GM18873 (cell line): Measurements from ENCODE around the gene SLC9A4.
"Not testable (repeated sequence)": the region's sequence is repeated elsewhere in the genome, so short reads cannot be mapped to it uniquely, and the experiment has no call there.

Source experiments
- ATAC-seq: cut with Tn5 transposase; IDR thresholded peaks from one replicate; pipeline ENCODE4 v1.9.1; 2021; ENCODE audit warnings: mild to moderate bottlenecking, moderate library complexity, moderate number of reproducible peaks; ENCODE audit not compliant: unreplicated experiment, low FRiP score

SLC9A4 gene

DNA sequence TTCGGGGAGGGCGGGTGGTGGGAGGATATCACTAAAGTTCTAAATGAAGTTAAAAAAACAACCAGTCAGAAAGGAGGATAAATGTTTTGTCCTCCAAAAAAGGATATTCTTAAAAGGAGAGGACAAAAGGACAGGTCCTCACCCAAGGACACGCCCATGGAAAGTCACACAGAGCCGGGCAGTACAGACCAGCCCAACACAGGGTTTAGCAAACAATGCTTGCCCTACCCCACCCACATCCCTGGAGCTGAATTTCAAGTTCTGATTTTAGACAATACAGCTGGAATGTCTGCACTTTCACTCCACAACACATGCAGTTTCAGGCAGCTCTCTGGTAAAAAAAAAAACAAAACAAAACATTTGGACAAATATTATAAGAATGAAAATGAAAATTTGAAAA lies 67.9 kb downstream of the SLC9A4 start:
- no peak for ATAC-seq

DNA sequence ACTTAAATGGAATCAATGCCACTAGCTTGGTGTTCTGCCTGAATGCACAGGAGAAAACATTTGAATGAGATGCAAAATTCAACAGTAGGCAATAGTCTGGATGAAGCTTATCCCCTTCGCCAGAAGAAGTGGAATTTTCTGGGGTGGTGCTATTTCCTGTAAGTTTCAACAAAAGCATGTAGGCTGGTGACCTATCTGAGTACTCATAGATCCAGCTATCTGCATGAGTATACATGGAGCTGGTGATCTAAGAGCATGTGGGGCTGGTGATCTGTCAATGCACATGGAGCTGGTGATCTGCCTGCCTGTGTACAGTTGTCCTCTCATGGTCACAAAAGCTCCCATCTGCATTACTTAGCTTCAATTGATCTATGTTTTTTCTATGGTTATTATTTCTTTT lies 71.2 kb downstream of the SLC9A4 start:
- ATAC-seq: no peak

DNA sequence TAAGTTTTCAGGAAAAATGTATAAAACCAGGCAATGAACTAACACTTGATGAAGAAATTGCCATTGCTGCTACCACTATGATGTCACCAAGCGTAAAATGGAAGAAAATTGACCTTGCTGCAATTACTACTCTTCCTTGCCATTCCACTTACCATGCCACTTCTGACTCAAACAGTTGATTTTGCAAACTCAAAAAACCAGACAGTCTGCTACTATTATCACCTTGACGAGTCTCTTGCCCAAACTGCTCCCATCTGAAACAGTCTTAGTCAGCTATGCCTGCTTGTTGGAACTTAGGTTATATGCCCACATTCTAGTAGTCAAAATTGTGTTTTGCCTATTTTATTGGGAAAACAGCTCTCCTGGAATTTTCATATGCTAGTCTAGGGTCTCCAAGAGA lies 74.4 kb downstream of the SLC9A4 start:
- no peak for ATAC-seq

DNA sequence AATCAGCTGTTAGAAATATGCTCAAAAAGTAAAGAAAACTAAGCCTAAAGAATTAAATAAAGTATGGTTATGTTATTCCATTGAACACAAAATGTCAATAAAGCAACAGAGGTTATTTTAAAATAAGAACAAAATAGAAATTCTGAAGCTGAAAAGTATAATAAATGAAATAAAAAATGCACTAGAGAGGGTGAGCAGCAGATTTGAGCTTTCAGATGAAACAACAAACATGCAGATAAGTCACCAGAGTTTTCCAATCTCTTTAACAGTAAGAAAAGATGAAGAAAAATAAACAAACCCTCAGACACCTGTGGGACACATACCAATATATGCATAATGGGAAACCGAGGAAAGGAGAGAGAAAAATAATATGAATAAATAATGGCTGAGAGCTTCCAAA lies 76.0 kb downstream of the SLC9A4 start:
- ATAC-seq: no peak

DNA sequence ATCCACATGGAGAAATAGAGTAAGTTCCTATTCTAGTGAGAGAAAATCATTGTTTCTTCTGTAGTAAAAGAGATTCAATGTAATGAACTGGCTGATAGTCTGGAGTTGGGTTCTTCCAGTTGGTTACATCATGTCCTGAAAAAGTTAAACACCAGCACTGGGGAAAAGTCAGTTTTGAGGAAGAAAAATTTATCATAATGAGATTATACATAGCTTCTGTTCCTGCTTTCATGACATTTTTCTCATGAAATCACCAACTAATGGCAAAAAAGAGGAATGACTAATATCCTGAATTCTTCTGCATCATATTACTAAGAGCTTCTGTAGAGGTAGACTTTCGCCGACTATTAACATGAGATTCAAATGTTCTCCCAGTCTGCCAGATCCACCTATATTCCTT lies 77.1 kb downstream of the SLC9A4 start:
- ATAC-seq: no peak

DNA sequence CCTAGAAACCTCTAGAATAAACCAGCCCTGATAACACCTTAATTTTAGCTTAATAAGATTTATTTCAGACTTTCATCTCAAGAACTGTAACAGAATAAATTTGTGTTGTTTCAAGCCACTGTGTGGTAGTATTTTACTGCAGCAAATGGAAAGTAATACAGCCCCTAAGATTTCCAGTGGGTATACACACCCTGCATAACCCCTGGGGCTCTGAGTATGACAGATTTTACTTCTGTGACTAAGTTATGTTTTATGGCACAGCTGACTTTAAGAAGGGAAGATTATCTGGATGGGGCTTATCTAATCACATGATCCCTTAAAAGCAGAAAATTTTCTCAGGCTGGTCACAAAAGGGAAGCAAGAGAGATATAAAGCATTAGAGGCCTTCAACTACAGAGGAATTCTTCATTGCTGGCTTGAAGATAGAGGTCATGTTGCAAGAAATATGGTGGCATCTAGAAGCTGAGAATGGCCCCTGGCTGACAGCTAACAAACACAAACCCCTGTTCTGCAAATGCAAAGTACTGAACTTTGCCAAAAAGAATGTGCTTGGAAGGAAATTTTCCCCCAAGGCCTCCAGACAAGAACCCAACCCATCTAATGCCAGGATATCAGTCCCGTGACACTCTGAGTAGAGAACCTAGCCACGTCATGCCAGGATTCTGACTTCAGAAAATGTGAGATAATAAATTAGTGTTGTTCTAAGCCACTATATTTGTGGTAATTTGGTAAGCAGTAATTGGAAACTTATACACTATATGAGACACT lies 78.5 kb downstream of the SLC9A4 start:
- no peak for ATAC-seq

DNA sequence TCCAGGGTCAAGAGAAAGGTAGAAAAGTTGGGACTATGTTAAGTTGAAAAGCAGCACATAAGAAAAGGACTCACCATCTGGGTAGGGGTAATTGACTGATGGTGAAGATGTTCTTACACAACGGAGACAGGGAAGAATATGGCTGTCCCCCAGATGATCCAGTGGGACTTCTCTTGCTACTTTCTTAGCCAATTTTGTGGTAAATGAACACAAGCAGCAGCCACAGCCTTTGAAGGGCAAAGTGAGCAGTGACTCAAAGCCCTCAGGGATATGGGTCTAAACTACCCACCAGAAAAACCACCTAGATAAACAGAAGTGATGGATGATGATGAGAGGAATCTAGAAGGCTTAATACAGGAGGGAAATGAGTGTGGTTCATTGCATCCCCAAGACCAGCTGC lies 80.6 kb downstream of the SLC9A4 start:
- ATAC-seq: no peak

DNA sequence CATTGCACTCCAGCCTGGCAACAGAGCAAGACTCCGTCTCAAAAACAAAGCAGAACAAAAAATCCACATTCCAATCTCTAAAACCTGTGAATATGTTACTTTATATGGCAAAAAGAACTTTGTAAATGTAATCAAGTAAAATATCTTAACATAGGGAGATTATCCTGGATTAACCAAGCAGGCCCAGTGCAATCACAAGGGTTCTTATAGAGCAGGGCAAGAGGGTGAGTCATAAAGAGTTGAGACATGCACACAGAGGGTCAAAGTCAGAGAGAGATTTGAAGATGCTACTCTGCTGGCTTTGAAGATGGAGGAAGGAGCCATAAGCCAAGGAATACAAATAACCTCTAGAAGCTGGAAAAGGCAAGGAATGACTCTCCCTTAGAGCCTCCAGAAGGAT lies 85.4 kb downstream of the SLC9A4 start:
- no peak for ATAC-seq

DNA sequence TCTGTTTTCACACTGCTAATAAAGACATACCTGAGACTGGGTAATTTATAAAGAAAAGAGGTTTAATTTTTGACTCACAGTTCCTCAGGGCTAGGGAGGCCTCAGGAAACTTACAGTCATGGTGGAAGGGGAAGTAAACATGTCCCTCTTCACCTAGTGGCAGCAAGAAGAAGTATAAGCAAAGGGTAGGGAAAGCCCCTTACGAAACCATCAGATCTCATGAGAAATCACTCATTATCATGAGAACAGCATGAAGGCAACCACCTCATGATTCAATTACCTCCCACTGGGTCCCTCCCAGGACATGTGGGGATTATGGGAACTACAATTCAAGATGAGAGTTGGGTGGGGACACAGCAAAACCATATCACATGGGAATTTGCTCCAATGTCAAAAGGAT lies 89.5 kb downstream of the SLC9A4 start:
- ATAC-seq: not testable (repeated sequence)

DNA sequence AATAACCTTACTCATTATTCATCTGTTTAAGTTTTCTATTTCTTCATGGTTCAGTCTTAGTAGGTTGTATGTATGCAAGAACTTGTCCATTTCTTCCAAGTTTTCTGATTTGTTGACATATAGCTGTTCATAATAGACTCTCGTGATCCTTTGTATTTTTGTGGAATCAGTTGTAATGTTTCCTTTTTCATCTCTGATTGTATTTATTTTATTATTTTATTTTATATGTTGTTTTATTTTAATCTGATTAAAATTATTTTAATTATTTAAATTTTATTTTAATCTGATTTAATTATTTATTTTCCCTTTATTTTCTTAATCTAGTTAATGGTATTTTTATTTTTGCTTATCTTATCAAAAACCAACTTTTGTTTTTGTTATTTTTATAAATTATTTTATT lies 102.9 kb downstream of the SLC9A4 start:
- ATAC-seq: no peak

DNA sequence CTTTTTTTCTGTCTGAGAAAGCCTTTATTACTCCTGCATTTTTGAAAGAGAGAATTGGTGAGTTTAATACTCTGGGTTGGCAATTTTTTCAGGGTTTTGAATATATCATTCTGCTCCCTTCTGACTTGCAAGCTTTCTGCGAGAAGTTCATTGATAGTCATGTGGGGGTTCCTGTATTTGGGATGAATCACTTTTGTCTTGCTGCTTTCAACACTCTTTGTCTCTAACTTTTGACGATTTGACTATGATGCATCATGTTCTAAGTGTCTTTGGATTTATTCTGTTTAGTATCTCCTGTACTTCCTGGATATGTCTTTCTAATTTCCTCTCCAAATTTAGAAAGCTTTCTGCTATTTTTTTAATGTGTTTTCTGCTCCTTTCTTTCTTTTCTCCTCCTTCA lies 105.3 kb downstream of the SLC9A4 start:
- ATAC-seq: no peak

DNA sequence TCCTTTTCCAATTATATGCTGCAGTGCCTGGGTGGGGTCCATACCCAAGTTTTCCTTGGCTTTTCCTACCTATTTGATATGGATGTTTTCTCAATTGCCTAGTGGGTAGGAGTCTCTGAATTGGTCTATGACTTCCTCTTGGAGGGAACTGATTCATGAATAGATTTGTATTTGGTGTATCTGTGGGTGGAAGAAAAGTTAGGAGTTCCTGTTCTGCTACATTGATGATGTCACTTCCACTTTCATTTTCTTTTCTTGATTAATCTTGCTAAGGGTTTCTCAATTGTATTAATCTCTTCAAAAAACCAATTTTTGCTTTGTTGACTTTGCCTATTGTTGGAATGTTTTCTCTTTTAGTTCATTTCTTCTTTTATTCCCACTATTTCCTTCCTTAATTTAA lies 108.9 kb downstream of the SLC9A4 start:
- ATAC-seq: no peak

DNA sequence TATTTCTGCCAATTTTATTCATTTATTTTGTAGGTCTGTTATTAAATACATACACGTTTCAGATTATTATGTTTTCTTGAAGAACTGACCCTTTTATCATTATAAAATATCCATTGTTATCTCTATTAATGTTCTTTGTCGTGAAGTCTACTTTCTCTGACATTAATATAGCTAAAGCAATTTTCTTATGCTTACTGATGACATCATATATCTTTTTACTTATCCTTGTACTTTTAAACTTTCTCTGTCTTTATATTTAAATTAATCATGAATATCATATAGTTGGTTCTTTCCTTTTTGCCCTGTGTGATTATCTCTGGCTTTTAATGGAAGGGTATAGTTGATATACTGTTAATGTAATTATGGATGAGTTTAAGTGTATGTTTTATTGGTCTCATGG lies 109.8 kb downstream of the SLC9A4 start:
- ATAC-seq: no peak
